GM19035 (cell line): Measurements from ENCODE around the gene AQP6.

Experiments
- ATAC-seq: cut with Tn5 transposase; IDR thresholded peaks from one replicate; pipeline ENCODE4 v1.9.1; 2021; ENCODE audit not compliant: unreplicated experiment

Gene AQP6

DNA sequence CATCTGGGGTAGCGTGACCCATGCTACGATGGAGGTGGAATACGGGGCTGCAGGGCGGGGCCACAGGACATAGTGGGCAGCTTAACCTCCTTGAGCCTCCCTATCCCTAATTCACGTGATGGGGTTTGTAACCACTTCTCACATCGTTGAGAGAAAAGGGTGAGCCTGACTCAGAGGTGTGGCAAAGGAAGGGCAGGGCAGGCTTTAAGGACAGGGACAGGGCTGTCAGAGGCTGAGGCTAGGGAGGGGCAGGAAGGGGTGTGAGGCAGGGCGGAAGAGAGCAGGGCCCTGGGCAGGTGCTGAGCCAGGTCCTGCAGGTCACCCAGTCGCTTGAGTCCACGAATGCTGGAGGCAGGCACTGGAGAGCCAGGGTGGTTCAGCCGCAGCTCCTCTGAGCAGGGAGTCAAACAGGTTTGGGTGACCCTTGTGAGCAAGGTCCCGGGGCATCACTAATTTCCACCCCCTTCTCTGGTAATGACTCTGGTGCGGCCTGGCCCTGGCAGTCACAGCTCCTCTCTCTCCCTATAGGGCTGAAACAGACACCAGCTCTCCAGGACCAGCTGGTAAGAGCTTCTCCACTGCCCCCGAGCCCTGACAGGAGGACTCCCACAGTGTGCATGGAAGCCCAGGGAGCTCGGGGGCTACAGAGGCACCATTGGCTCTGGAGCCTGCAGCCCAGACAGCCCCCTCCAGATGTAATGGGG is 29.7 kb upstream of the AQP6 start:
- no peak for ATAC-seq

DNA sequence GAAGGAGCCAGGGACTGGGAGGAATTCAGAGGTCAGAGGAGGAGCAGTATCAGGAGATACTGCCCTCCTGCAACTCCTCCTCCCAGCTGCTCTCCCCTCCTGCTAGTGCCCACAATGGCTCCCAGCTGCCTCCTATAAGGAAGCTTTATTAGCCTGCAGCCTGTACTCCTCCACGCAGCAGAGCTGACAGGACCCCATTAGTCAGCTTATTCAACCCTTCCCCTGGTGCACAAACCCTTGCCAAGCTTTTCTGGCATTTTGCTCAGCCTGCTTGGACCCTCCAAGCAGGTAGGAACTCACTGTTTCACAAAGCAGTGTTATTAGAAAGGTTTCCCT is 29.2 kb upstream of the AQP6 start:
- ATAC-seq = no peak

DNA sequence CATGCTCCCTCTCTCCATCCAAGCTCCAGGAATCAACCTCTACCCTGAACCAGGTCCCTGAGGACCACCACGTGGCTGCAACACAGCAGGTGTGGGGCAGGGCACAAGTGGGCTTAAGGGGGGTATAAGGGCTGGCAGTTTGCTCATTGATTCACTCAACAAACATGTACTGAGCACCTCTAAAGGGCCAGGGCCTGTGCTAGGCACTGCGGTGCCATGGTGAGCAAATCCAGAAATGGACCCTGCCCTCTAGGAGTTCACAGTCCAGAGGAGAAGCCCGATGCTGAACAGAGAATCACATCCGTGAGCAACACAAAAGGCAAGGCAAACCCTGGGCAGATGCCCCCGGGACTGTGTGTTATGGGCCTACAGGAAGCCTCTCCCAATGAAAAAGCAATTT is 28.7 kb upstream of the AQP6 start:
- no peak for ATAC-seq

DNA sequence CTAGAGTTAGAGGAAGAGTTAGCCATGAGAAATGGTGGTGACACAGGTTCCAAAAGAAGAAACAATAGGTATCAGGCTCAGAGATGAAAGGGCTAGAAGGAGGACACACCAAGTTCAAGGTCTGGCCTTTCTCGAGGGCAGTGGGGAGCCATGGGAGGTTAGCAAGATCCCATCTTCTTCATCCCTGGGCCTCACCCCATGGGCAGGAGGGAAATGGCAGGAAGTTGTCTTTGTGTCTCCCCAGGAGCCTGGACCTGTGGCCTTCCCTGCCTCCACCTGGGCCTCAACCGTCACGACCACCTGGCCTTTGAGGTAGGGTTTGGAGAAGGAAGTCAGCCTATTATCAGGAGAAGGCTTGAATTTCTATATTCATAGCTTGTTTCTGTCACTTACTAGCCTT is 28.0 kb upstream of the AQP6 start:
- ATAC-seq = no peak

DNA sequence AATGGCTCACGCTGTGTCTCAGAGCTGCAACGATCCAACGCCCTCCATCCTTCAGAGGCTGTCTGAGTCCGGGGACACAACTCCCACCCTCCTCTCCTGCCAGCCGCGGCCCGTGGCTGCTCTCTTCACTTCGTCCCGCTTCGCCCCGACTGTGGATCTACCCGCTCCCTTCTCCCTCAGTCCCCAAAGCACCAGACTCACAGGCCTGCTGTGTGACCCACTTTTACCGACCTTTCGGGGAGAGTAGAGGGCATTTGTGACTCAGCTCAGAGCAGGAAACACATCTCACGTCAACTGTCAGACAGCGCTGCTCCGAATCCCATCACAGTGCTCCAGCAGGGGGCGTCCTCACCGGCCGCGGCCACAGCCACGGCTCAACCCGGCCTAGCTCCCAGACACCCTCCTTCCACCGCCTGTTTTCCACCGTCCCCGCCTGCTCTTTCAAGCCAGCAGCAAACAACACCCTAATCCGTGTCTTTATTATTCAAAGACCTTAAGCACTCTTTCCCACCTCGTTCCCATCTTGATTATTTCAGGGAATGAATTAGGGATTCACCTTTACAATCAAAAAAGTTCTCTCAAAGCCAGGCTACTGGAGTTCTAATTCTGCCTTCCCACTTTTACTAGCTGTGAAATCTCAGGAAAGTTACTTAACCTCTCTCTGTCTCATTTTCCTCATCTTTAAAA is 27.2 kb upstream of the AQP6 start:
- peak; percentile 74 for ATAC-seq

DNA sequence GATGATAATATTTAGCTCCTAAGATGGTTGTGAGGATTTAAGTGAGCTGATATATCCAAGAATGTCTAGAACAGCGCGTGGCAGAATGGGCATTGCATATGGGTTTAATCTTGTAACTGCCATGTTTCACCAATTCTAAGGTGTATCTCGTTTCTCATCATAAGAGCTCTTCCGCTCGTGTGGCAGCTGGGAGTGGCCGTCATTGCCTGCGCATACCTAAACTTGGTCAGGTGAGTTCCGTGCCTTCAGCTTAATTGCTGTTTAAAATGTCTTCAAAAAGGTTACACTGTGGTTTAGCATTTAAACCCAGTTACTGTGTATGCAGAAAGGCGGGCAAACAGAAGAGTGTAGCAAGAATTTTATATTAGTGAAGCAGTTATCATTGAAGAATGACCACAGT is 26.7 kb upstream of the AQP6 start:
- ATAC-seq = no peak

DNA sequence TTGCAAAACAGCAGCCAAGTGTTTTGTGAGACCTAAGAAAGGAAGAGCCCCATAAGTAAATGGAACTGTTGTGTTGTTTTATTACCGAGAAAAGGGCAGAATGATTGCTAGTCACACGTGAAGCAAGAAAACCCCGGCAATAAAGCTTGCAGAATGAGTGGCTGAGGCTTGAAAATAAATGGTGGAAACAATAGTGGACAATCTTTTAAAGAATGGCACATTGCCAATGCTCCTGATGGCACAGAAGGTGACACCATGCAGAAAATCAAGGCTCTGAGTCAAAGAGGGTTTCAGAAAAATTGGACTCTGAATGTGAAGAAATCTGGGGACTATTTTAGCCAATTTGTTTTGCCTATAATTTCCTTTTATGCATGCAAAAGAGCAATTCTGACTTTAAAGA is 26.2 kb upstream of the AQP6 start:
- no peak for ATAC-seq

DNA sequence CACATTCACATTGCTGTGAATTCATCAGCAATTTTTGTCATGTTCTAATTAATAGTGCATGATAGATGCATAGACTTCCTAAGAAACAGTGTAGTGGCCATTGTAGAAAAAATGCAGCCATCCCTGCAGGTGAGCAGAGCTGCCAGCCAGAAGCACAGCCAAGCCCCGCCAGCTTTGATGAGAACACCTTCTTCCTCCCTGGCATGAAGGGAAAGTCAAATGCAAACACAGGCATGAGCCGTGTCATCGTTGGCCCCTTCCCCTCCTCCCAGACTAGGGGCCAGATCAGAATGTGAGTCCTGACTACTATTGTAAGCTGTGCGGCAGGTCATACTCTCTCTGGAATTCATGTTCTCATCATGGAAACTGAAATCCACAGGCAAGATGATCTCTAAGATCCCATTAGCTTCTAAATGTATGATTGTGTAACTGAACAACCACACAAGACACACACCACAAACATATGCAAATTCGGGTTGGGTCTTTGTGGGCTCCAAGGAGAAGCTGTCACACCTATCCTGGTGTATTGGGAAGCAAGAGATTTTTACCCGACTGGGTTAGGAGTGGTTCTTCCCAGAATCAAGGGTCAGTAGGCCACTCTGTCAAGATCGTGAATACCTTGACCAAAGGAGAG is 25.0 kb upstream of the AQP6 start:
- ATAC-seq = no peak

DNA sequence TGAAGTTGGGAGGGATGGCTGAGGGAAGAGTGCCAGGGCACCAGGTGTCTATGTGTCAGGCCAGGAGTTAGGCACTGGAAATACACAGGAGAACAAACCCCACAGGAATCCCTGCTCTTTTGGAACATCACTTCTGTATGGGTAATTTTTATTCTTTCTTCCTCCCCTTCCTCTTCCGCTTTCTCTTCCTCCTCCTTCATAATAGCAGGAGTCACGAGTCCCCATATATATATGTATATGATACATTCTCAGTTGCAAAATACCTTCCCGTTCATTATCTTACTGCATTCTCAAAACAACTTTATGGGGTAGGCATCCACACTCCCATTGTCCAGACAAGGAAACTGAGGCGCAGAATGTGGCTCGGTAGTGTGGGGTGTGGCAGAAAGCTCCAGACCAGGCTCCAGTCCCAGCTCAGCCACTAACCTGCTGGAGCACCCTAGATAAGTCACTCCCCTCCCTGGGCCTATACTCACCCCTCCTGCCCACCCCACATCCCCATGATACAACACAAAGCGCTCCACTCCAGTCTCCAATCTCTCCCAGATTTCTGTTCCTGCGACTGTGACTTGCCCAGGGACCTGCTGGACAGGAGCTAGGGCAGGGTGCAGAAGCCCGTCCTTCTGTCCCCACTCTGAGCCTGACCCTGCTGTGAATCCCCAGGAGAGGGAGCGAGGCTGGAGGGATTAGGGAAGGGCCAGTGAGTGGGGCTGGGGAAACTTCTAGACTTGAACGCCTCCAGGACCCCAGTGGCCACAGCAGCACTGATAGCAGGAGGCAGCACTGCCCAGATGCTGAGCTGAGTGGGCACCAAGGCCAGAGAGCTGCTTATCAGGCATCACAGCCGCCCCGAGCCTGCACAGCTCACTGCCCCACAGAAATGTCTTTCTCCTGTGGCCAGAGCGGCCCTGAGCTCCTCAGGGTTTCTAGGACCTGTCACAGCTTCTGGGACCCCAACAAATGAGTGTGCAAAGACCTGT is 23.6 kb upstream of the AQP6 start:
- ATAC-seq = no peak

DNA sequence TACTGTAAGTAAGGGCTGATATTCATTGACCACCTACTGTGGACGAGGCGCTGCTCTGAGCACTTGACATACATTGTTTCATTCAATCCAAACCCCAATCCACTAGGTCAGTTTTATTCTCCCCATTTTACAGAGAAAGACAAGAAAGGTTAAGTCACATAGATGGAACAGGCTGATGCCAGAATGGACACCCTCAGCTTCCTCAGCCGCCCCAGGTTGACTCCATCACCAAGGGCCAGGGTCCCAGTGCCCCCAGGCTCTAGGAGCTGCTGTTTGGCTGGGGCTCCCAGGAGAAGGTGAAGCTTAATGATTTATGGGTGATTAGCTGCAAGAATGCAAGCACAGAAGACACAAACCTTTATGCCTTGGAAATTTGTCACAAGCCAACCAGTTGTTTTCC is 22.9 kb upstream of the AQP6 start:
- ATAC-seq = no peak

DNA sequence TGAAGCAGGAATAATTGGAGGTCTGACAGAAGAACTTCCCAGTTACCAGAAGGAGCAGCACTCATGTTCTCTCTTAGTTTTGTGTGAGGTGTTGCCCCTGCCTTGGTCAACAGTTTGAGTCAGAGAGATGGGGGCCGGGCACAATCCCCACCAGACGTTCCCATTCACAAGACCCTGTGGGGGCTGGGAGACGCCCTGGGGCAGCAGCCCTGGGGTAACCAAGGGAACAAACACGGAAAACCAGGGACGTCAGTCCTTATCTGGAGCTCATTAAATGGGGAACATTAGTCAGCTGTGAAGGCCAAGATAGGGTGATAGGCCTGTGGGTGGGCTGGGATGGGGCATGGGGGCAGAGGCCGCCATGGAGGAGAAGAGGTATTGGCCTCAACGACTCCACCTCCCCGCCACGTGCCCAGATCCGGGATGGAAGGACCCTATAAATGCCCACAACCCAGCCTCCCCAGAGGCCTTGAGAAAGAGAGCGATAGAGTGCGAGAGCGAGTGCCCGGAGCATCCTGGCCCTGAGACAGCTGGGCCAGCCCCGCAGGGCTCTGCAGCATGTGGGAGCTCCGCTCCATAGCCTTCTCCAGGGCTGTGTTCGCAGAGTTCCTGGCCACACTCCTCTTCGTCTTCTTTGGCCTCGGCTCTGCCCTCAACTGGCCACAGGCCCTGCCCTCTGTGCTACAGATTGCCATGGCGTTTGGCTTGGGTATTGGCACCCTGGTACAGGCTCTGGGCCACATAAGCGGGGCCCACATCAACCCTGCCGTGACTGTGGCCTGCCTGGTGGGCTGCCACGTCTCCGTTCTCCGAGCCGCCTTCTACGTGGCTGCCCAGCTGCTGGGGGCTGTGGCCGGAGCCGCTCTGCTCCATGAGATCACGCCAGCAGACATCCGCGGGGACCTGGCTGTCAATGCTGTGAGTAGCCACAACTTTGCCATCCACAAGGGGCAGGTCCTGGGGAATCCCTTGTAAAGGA is 22.2 kb upstream of the AQP6 start, which contains the start of gene AQP2:
AQP2 (plus strand) TSS at position 465 of the 979 bp plus-strand sequence; CDS start at position 559, 94 bp downstream.
- ATAC-seq = no peak

DNA sequence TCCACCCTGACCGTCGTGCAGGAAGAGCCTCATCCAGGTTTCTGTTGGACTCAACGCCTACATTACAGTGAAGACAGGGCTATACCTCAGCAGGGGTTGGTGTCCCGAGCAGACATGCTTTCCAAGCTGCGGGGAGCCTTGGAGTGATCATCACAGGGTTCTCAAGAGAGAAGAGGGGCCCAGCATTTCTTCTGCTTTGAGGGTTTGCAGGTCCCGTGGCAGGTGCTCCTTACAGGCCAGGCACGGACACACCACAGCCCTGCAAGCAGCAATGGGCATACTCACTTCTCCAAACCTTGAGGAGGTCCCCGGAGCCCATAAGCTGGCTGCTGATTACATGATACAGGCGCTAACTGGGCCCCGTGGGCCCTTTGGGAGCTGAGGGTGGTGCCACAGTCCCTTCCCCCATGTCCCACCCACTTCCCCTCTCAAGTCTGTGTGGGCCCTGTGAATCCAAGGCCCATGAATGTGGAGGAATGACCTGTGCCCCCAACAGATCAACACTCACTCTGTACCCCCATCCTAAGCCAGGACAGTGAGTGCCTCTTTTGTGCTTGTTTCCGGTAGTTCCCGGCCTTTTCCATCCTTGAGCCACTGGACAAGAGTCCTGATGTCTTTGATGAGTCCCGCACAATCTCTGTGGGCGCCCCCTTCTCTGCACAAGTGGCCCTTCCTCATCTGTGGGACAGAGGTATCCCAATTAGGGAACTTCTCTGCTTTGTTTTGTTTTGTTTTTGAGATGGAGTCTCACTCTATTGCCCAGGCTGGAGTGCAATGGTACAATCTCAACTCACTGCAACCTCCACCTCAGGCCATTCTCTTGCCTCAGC is 21.1 kb upstream of the AQP6 start:
- ATAC-seq = no peak

DNA sequence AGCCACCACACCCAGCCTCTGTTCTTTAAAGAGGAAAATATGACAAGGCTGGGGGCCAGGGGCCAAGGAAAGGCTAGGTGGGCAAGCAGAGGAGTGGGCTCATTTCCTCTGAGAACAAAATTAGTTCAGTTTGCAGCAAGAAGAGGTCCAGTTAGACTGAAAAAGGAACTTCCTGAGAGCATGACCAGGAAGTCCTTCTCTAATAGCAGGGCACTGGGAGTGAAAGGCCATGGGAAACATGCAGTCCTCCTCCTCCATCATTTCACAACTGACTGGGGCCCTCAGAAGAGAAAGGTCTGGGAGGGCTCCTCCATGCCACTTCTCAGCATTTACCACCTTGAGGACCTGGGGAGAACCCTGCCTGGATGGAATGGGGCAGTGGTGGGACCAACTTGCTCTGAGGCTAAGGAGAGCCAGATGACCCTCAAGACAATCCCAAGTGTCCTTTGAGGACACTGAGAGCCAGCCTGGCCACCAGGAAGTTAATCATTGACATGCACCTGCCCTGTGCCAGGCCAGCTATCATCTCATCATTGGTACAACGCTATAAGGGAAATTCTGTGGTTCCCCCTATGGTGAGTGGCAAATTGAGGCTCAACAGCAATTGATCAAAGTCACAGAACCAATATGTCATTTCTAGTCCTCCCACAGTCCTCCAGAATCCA is 20.2 kb upstream of the AQP6 start:
- no peak for ATAC-seq

DNA sequence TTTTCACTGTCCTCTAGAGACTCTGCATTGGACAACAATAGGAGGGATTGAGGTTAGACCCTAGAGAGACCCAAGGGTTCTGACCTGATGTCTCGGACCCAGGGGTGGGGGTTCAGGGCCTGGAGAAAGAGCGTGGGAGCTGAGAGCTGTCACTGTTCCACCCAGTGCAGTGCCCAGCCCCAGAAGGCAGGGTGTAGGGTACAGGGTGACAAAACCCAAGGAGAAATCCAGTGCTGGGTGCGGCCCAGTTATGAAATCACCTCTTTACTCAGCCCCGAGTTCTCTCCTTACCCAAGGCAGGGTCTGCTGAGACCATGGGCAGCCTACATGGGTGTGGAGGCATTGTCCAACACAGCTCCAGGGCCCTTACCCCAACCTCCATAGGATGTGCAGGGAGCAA is 19.6 kb upstream of the AQP6 start:
- ATAC-seq = no peak

DNA sequence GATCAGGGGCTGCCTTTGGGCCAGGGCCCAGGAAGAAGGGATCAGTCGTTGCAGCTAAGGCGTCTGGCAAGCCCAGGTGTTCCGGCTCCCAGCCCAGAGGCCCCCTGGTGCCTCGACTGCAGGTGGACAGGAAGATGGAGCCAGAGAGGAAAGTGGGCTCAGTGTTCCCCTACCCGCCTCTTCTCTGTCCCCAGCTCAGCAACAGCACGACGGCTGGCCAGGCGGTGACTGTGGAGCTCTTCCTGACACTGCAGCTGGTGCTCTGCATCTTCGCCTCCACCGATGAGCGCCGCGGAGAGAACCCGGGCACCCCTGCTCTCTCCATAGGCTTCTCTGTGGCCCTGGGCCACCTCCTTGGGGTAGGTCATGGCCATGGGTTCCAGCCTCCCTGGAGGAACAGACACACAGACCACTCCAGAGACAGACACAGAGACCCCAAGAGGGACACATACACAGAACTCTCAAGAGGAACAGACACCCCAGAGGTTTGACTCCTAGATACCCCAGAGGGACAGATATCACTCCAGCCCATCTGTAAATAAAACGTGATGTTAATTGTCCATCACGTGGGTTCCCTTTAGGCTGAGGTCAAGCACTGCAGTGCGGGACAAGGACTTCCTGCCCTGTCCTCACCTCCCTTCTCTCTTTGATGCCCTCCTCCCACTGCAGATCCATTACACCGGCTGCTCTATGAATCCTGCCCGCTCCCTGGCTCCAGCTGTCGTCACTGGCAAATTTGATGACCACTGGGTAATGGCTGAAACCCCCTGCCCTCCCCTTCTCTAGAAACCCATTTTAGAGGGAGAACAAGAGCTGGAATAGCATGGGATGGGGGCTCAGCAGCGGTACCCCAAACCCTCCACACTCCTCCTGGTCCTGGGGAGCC is 18.5 kb upstream of the AQP6 start:
- no peak for ATAC-seq

DNA sequence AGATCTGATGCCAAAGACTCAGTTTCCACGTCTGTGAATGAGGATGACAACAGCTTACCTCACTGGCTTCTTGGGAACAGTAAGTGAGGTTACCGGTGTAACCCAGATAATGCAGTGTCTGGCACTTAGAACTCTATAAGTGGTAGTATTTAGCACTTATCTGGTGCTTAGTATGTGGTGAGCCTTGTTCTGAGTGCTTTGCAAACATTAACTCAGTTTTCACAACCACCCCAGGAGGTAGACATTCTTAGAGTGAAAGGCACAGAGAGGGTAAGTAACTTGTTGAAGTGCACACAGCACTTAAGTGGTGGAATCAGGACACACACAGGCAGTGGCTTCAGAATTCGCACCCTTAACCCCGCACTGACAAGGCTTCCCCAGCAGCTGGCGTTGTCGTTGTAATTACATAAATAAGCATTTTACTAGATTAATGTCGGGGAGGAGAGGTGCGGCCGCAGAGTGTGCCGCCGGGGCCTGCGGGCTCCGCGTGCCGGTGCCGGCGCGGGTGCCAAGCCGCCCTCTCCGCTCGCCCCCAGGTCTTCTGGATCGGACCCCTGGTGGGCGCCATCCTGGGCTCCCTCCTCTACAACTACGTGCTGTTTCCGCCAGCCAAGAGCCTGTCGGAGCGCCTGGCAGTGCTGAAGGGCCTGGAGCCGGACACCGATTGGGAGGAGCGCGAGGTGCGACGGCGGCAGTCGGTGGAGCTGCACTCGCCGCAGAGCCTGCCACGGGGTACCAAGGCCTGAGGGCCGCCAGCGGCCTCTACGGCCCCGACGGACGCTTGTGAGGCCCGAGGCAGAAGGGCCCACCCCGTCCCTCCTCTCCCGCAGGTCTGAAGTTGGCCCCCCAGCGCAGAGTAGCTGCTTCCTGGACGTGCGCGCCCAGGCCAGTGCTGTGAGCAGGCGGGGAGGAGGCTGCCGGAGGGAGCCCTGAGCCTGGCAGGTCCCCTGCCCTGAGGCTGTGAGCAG is 17.6 kb upstream of the AQP6 start:
- no peak for ATAC-seq
